ENCODE measurements around the gene MT1G.

Gene MT1G

GRCh38 chr16:56620339-56620897 lies 47.4 kb downstream of the MT1G start:
- no peak for TF ChIP-seq CTCF (IDR thresholded peaks at IDR 0.05; ENCODE audit: borderline replicate concordance, insufficient read depth, low read depth, low read length)
- no peak overlapping the region for H3K4me3 ChIP-seq (ENCODE audit: low read depth, low read length)

- H3K4me3 ChIP-seq (ENCODE audit: low read depth, low read length) = no peak overlapping the region
- no peak for TF ChIP-seq CTCF (IDR thresholded peaks at IDR 0.05; ENCODE audit: borderline replicate concordance, insufficient read depth, low read depth, low read length)
These were observed 49.7 kb downstream of the MT1G start for GRCh38 chr16:56618138-56618537.

- H3K4me3 ChIP-seq (ENCODE audit: low read depth, low read length) = no peak overlapping the region
- TF ChIP-seq CTCF (IDR thresholded peaks at IDR 0.05; ENCODE audit: borderline replicate concordance, insufficient read depth, low read depth, low read length) = no peak
These were observed 50.4 kb downstream of the MT1G start for GRCh38 chr16:56617212-56618085.

All from GM12875 (cell line).